Endothelial cell of umbilical vein (primary cell): ENCODE data around the gene CFAP100.

Source experiments
- EZH2 ChIP-seq: IDR thresholded peaks from 2 replicates; pipeline ENCODE4 v1.6.1; 2012; ENCODE audit warnings: borderline replicate concordance, low read depth, mild to moderate bottlenecking, moderate library complexity, low read length, inconsistent platforms; ENCODE audit not compliant: severe bottlenecking
- FOS ChIP-seq: IDR thresholded peaks from 2 replicates; pipeline ENCODE4 v1.6.1; 2011; ENCODE audit warnings: mild to moderate bottlenecking, low read length, moderate library complexity, borderline replicate concordance; ENCODE audit not compliant: insufficient read depth
- MAX ChIP-seq: IDR thresholded peaks from 2 replicates; pipeline ENCODE4 v1.6.1; 2011; ENCODE audit not compliant: insufficient read depth, insufficient read length
- MYC ChIP-seq: IDR thresholded peaks from one replicate; pipeline ENCODE4 v1.6.1; 2011; ENCODE audit warnings: mild to moderate bottlenecking, low read depth, low read length
- POLR2A ChIP-seq: IDR thresholded peaks from 2 replicates; pipeline ENCODE4 v1.6.1; 2012; ENCODE audit warnings: low read depth, mild to moderate bottlenecking, control low read depth, low read length
- POLR2AphosphoS5 ChIP-seq: IDR thresholded peaks from 2 replicates; pipeline ENCODE4 v1.6.1; 2012; ENCODE audit warnings: low read depth, mild to moderate bottlenecking, control low read depth, low read length, moderate library complexity; ENCODE audit not compliant: insufficient read depth
- TF ChIP-seq, protein P1 (sequence below), 2 donors: IDR thresholded peaks; 1 replicate in 1 of 2; 2 replicates in 1 of 2; pipeline ENCODE4 v1.5.1; 2011; ENCODE audit warnings: low read length in 2 of 2, mild to moderate bottlenecking in 2 of 2, moderate library complexity in 2 of 2, control low read depth in 1 of 2, inconsistent platforms in 1 of 2, low read depth in 1 of 2; ENCODE audit not compliant: insufficient read depth in 1 of 2; ENCODE audit errors: extremely low read depth in 1 of 2

DNA sequence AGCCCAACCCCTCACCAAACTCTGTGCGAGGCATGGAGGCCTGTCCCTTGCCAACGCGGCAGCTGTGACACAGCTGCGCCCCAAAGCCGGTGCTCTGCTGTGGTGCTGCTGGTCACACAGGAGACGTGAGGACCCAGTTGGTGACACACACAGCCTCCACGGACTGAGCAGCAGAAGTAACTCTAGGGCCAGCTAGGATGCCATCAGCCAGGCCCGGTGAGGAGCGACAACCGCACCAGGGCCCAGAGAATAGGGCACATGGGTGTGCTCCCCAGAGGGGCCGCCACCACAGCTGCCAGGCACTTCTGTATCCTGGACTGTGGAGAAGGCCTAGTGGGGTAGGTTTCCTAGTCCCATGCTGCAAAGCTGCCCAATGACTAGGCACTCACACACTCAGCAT lies 70.3 kb downstream of the CFAP100 start:
- TF ChIP-seq, protein P1, sequence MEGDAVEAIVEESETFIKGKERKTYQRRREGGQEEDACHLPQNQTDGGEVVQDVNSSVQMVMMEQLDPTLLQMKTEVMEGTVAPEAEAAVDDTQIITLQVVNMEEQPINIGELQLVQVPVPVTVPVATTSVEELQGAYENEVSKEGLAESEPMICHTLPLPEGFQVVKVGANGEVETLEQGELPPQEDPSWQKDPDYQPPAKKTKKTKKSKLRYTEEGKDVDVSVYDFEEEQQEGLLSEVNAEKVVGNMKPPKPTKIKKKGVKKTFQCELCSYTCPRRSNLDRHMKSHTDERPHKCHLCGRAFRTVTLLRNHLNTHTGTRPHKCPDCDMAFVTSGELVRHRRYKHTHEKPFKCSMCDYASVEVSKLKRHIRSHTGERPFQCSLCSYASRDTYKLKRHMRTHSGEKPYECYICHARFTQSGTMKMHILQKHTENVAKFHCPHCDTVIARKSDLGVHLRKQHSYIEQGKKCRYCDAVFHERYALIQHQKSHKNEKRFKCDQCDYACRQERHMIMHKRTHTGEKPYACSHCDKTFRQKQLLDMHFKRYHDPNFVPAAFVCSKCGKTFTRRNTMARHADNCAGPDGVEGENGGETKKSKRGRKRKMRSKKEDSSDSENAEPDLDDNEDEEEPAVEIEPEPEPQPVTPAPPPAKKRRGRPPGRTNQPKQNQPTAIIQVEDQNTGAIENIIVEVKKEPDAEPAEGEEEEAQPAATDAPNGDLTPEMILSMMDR (IDR thresholded peaks at IDR 0.05; ENCODE audit: extremely low read depth in 1 of 2, insufficient read depth in 1 of 2, low read depth in 1 of 2, low read length in 2 of 2): no peak
- no peak for TF ChIP-seq POLR2AphosphoS5
- TF ChIP-seq MAX: no peak
- TF ChIP-seq POLR2A: no peak
- TF ChIP-seq EZH2: no peak
- no peak for TF ChIP-seq MYC
- TF ChIP-seq FOS: no peak
